HTERT RPE-1 (cell line): ENCODE data around the gene RSBN1.
"Not testable (repeated sequence)": the region's sequence is repeated elsewhere in the genome, so short reads cannot be mapped to it uniquely, and the experiment has no call there.

ENCODE experiments used
- in situ Hi-C: fragments of 300-500 bp; cut with MboI; formaldehyde crosslinking; loops from 4 replicates; pipeline ENCODE4 v1.14.3; 2020; ENCODE audit warnings: low sequenced_read_pairs

RSBN1 gene

GRCh38 chr1:113783254-113784103 is 28.8 kb downstream of the RSBN1 start:
- in situ Hi-C loops, result no loop called here

GRCh38 chr1:113782406-113782805 is 29.9 kb downstream of the RSBN1 start:
- in situ Hi-C loops, result no loop called here

- in situ Hi-C loops, result no loop called here
These were observed 31.7 kb downstream of the RSBN1 start for GRCh38 chr1:113780374-113781146.

- in situ Hi-C loops, result no loop called here
These were observed 32.7 kb downstream of the RSBN1 start for GRCh38 chr1:113779542-113779941.

- in situ Hi-C loops, result no loop called here
These were observed 34.7 kb downstream of the RSBN1 start for GRCh38 chr1:113777561-113777960.

GRCh38 chr1:113770031-113770430 is 42.2 kb downstream of the RSBN1 start:
- in situ Hi-C loops, result no loop called here

GRCh38 chr1:113769601-113769970 is 42.7 kb downstream of the RSBN1 start:
- in situ Hi-C loops, result no loop called here

GRCh38 chr1:113768916-113769600 is 43.2 kb downstream of the RSBN1 start:
- in situ Hi-C loops, result no loop called here

GRCh38 chr1:113765306-113766230 is 46.7 kb downstream of the RSBN1 start:
- in situ Hi-C loops, result no loop called here

GRCh38 chr1:113763661-113764060 is 48.6 kb downstream of the RSBN1 start:
- in situ Hi-C loops, result no loop called here

GRCh38 chr1:113761937-113762336 is 50.3 kb downstream of the RSBN1 start:
- in situ Hi-C loops, result no loop called here

- in situ Hi-C loops, result no loop called here
These were observed 51.9 kb downstream of the RSBN1 start for GRCh38 chr1:113760102-113761080.

GRCh38 chr1:113759333-113760101 is 52.8 kb downstream of the RSBN1 start, which contains the start of gene PHTF1:
Gene PHTF1 (minus strand): TSS chr1:113759486. CDS start chr1:113758703, 783 bp downstream.
- in situ Hi-C loops, result no loop called here

- in situ Hi-C loops, result no loop called here
These were observed 53.5 kb downstream of the RSBN1 start for GRCh38 chr1:113758631-113759332.

GRCh38 chr1:113756461-113756860 is 55.8 kb downstream of the RSBN1 start:
- in situ Hi-C loops, result no loop called here

- in situ Hi-C loops, result not testable (repeated sequence)
These were observed 58.9 kb downstream of the RSBN1 start for GRCh38 chr1:113753333-113753732.

GRCh38 chr1:113751516-113751915 is 60.8 kb downstream of the RSBN1 start:
- in situ Hi-C loops, result no loop called here

GRCh38 chr1:113751114-113751513 is 61.2 kb downstream of the RSBN1 start:
- in situ Hi-C loops, result no loop called here
